GM12891 (cell line): ENCODE data around the gene MS4A8.

ENCODE experiments used
- POLR2A ChIP-seq: IDR thresholded peaks from 2 replicates; pipeline ENCODE4 v1.6.1; 2011; ENCODE audit warnings: low read depth, low read length, control low read depth
- TAF1 ChIP-seq: IDR thresholded peaks from 2 replicates; pipeline ENCODE4 v1.6.1; 2011; ENCODE audit warnings: low read depth, low read length, control low read depth

DNA sequence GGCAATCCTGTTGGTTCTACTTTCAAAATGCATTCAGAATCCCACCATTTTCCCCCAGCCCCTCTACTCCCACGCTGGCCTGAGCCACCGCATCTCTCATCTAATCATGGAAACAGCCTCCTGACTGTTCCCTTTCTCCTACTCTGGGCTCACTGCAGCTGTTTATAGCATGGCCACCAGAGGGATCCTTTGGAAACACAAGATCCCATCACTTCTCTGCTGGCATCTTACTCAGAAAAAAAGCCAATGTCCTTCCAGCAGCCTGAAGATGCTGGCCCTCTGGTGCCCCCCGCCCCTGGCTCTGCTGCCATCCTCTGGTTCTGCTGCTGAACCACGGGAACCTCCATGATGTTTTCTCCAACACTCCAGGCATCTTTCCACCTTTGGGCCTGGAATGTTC is 11.1 kb downstream of the MS4A8 start:
- TF ChIP-seq TAF1 (no peak), POLR2A (no peak)
